ENCODE results near the gene PRAME.

DNA sequence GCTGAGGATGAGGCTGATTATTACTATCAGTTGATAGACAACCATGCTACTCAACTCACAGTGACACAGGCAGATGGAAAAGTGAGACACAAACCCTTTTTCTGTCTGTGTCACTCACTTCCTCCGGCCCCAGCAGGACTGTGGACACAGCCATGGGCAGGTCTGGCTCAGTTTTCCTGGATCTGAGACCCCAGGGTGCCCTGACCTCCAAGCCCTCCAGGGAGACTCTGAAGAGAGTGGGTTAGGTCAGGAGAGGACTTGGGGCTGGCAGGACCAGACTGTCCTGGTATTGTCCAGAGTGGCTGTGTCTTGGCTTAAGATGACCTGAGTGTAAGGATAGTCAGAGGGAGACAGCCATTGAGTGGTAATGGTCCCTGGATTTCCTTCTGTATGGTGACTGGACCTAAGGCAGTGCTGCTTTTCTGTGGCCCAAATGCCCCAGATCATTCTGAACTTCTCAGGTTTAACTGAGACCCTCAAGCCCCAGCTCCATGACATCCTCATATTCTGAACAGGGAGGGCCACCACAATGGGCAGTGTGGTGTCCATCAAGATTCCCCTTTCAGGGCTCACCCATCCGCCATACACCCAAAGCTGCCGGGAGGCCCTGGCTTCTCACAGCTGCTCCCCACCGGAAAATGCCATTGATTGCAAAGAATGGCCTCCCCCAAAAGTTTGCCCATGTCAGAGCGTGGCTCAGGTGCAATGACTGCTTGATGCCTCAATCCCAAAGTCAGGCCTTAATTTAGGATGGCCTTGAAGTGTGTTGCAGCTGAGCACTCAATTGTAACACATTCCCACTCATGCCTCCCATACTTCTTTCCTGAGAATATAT lies 36.2 kb upstream of the PRAME start:
- no peak for TF ChIP-seq POLR2A (IDR thresholded peaks at IDR 0.05; ENCODE audit: low read length)
- no peak for TF ChIP-seq GATA1 (IDR thresholded peaks at IDR 0.05; ENCODE audit: low read depth, low read length)

Measured in erythroblast (primary cell).